Pancreas (tissue), 10 donors: Measurements from ENCODE around the gene UBQLN4. TPM values are rescaled to one million over a fixed set of nuclear protein-coding genes. Genes with fewer than 3 reads are reported as not detected.

ENCODE experiments used
- ATAC-seq, 4 donors: fragments of 200-7000 bp; cut with Tn5 transposase; one replicate each; pipeline versions ENCODE4 v1.8.0 to v1.9.1; 2020; ENCODE audit warnings: mild to moderate bottlenecking in 4 of 4, moderate library complexity in 4 of 4
- DNase-seq, 6 donors: peaks; one replicate each; pipeline ENCODE4 v3.0.0-alpha.2; 2020
- FAIRE-seq: peaks from 2 replicates; lab custom pipeline; 2012; peaks lifted over from hg19 to GRCh38; lab: Jason Lieb, UNC
- H3K27ac ChIP-seq, 4 donors: fragments of 200-600 bp; sonication (generic); 1 replicate in 3 of 4; 2 replicates in 1 of 4; pipeline versions ENCODE4 v1.5.0 to v1.8.0; 2020
- H3K27me3 ChIP-seq, 4 donors: fragments of 200-600 bp; one replicate each; pipeline ENCODE4 v1.8.0; 2021
- H3K36me3 ChIP-seq, 3 donors: fragments of 200-600 bp; sonication (generic) in 1 of 3; one replicate each; pipeline versions ENCODE4 v1.5.0 to v1.8.0; 2020 to 2021
- H3K4me1 ChIP-seq, 3 donors: fragments of 200-600 bp; one replicate each; pipeline ENCODE4 v1.8.0; 2021
- H3K4me3 ChIP-seq, 4 donors: fragments of 200-600 bp; sonication (generic) in 2 of 4; one replicate each; pipeline versions ENCODE4 v1.5.0 to v1.8.0; 2020 to 2021
- H3K9me3 ChIP-seq, 4 donors: fragments of 200-600 bp; one replicate each; pipeline ENCODE4 v1.8.0; 2021
- WGBS, 2 donors: extraction: QIAGEN DNeasy Blood & Tissue Kit; methylation state at CpG; one replicate each; pipeline ENCODE4 v1.1.7; 2013; 5-methylcytosine and 5-hydroxymethylcytosine counted together
- intact Hi-C, 3 donors: fragments of 100-400 bp; cut with DNase I; formaldehyde crosslinking; loops; one replicate each; pipeline versions ENCODE4 v1.11.1 to v1.14.2; 2022
- polyA plus RNA-seq, 2 donors: library from polyadenylated mRNA; stranded (reverse); fragments of 200-250 nt; gene quantifications; one replicate each; pipeline ENCODE4 v1.2.3, GENCODE V29; 2013
- total RNA-seq, 6 donors: library from RNA; stranded (reverse); fragmentation: NEBNext Ultra II Directional in 4 of 6; extraction: Animal tissue kit (Norgen Biotek cat#: 25700) in 4 of 6; gene quantifications; one replicate each; pipeline versions ENCODE4 v1.2.1 to v1.2.4, GENCODE V29; 2021 to 2023
- TF ChIP-seq, protein P1 (sequence below), 4 donors: fragments of 200-600 bp; sonication (generic) in 3 of 4; IDR thresholded peaks; one replicate each; pipeline versions ENCODE4 v1.5.0 to v1.8.0; 2021; ENCODE audit warnings: antibody characterized with exemption in 4 of 4
- donor health status: healthy with polysubstance abuse.
- donor health status: DM: no; HTN: no; CAD: no; lungs with moderate emphysema.
- donor health status: DM: no; HTN: no; CAD: no.
- donor health status: control.
- donor health status: control.
- donor health status: Bipolar disorder and iron deficiency.
- donor health status: DM: yes; HTN: yes; CAD: no.
- donor health status: DM: no; HTN: no; CAD: no.
- donor health status: DM: no; HTN: no; CAD: no.
- donor health status: DM: yes; HTN: yes; CAD: no.

The UBQLN4 gene
- total and polyA plus RNA-seq, 8 donors, result 14.1 to 28.2 (median 18.4) TPM

- no peak overlapping the region for H3K4me3 ChIP-seq
- 29 to 33% methylated on average over 2 of the region's 2 CpGs for WGBS, 2 donors
- ATAC-seq, result no peak
Observed at GRCh38 chr1:156003923-156004188, 49.7 kb downstream of the UBQLN4 start.

DNA sequence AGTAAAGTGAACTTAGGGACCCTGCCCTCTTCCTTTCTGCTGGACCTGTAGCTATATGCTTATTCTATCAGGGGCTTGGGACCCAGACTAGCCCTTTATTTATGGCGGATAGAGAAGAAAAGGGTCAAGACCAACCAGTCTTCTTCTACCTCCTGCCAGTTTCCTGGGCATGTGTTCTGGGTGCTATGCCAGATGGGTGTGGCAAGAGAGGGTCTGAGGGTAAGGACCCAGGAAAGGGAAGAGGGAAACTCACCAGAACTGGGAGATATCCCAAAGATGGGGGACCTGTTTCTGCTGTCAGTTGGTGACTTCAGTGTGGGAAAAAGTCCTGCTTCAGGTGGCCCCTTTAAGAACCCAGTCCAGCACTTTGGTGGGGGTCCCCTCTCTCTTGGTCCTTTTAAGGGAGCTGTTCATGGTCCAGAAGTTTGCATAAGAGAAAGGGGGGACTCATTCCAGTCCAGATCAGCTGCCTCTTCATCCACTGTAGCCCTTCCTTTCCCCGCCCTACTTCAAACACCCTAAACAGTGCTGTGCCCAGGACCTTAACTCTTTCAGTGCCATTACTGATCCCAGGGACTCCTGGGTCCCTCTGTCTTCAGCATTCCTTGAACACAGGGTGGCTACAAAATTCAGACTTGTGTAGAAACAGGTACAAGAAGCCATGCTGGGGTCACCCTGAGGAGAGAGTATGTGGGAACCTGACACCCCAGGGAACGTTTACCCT lies 51.2 kb downstream of the UBQLN4 start:
- no peaks in the 10 kb centered on the region for H3K4me1 ChIP-seq
- FAIRE-seq (no peak), ATAC-seq (no peak), DNase-seq (no peak)
- no peak overlapping the region for H3K27ac ChIP-seq
- H3K36me3 ChIP-seq, result no peaks in the 10 kb centered on the region
- WGBS, 2 donors, result 63 to 68% methylated on average over 3 of the region's 3 CpGs
- no peaks in the 10 kb centered on the region for H3K27me3 ChIP-seq
- intact Hi-C loops, result no loop called here
- H3K4me3 ChIP-seq, result no peak overlapping the region
- no peaks in the 10 kb centered on the region for H3K9me3 ChIP-seq
- TF ChIP-seq, protein P1, sequence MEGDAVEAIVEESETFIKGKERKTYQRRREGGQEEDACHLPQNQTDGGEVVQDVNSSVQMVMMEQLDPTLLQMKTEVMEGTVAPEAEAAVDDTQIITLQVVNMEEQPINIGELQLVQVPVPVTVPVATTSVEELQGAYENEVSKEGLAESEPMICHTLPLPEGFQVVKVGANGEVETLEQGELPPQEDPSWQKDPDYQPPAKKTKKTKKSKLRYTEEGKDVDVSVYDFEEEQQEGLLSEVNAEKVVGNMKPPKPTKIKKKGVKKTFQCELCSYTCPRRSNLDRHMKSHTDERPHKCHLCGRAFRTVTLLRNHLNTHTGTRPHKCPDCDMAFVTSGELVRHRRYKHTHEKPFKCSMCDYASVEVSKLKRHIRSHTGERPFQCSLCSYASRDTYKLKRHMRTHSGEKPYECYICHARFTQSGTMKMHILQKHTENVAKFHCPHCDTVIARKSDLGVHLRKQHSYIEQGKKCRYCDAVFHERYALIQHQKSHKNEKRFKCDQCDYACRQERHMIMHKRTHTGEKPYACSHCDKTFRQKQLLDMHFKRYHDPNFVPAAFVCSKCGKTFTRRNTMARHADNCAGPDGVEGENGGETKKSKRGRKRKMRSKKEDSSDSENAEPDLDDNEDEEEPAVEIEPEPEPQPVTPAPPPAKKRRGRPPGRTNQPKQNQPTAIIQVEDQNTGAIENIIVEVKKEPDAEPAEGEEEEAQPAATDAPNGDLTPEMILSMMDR (IDR thresholded peaks at IDR 0.05), result no peak

More at GRCh38 chr1:156003923-156004188, 49.7 kb downstream of the UBQLN4 start:
- no peaks in the 10 kb centered on the region for H3K9me3 ChIP-seq
- FAIRE-seq (no peak), DNase-seq (no peak)
- peaks cover 0 to 1% (median 0%) of the 10 kb centered on the region in 3 donors for H3K36me3 ChIP-seq
- intact Hi-C loops, result no loop called here
- H3K4me1 ChIP-seq, result no peaks in the 10 kb centered on the region
- no peaks in the 10 kb centered on the region for H3K27me3 ChIP-seq
- TF ChIP-seq, protein P1 (IDR thresholded peaks at IDR 0.05), result no peak
- H3K27ac ChIP-seq, result no peak overlapping the region

- no peaks in the 10 kb centered on the region for H3K27me3 ChIP-seq
- intact Hi-C loops, result no loop called here
- H3K36me3 ChIP-seq, result no peaks in the 10 kb centered on the region
- no peak for FAIRE-seq
- no peak overlapping the region for H3K27ac ChIP-seq
- no peak overlapping the region for H3K4me3 ChIP-seq
- peak in 1 of 6 donors; percentile 4 for DNase-seq
- no peaks in the 10 kb centered on the region for H3K4me1 ChIP-seq
- no peaks in the 10 kb centered on the region for H3K9me3 ChIP-seq
- peak in 2 of 4 donors; percentile 22 to 29 for ATAC-seq
- TF ChIP-seq, protein P1 (IDR thresholded peaks at IDR 0.05), result no peak
- 53 to 55% methylated on average over 4 of the region's 4 CpGs for WGBS, 2 donors
Observed at GRCh38 chr1:156001662-156002171, 51.9 kb downstream of the UBQLN4 start.

DNA sequence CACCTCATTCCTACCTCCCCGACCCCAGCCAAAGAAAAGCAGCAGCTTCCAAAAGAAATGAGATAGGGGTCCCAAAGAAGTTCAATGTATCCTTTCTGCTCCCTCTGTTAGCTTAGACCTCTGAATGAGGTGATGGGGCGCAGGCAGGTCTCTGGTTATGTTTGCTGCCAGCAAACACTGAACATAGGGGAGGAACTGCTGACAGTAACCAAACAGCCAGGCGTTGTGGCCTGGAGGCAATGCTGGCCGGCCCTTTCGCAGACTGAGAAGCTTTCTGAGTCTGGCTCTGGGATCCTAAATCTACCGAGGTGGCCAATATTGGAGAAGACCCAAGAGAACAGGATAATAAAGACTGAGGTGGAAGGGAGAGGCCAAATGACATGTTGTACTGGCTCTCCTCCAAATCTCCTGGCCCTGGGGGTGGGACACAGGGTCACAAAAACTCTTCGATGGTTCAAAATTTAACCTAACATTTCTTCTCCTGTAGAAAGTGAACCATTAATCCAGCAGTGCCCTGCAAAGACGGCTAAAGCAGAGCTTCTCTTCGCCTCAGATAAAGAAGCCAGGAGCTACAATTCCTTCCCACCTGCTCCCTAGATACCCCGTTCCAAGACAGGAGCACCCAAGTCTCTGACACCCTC lies 52.5 kb downstream of the UBQLN4 start:
- no peaks in the 10 kb centered on the region for H3K36me3 ChIP-seq
- WGBS, 2 donors, result 48 to 52% methylated on average over 10 of the region's 10 CpGs
- H3K27ac ChIP-seq, result no peak overlapping the region
- TF ChIP-seq, protein P1 (IDR thresholded peaks at IDR 0.05), result no peak
- intact Hi-C loops, result no loop called here
- H3K4me3 ChIP-seq, result no peak overlapping the region
- FAIRE-seq (no peak), ATAC-seq (peak in 2 of 4 donors; percentile 35 to 44), DNase-seq (peak in 1 of 6 donors; percentile 30)
- H3K9me3 ChIP-seq, result no peaks in the 10 kb centered on the region
- H3K27me3 ChIP-seq, result no peaks in the 10 kb centered on the region
- no peaks in the 10 kb centered on the region for H3K4me1 ChIP-seq

DNA sequence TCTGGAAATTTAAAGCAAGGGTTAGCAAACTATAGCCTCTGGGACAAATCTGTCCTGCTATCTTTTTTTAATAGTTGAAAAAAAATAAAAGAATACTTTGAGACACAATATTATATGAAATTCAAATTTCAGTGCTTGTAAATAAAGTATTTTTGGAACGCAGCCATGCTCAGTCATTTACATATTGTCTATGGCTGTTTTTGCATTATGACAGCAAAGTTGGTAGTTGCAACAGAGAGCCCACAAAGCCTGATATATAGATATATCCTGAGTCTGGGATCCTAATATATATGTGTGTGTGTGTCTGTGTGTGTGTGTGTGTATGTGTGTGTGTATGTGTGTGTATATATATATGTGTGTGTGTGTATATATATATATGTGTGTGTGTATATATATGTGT lies 53.6 kb downstream of the UBQLN4 start:
- Histone ChIP-seq H3K27me3 (no peaks in the 10 kb centered on the region), H3K4me1 (no peaks in the 10 kb centered on the region), H3K4me3 (no peak overlapping the region), H3K9me3 (no peaks in the 10 kb centered on the region), H3K36me3 (no peaks in the 10 kb centered on the region), H3K27ac (no peak overlapping the region)
- TF ChIP-seq, protein P1 (IDR thresholded peaks at IDR 0.05), result no peak
- no peak for ATAC-seq
- WGBS, 2 donors, result 54 to 75% methylated on average over 1 of the region's 1 CpG
- DNase-seq, result no peak
- intact Hi-C loops, result no loop called here
- no peak for FAIRE-seq
